Measurements from ENCODE around the gene IGFLR1. TPM values are rescaled to one million over a fixed set of nuclear protein-coding genes. Genes with fewer than 3 reads are reported as not detected.

IGFLR1 gene
- polyA plus RNA-seq, 1 donor from 2014 or later: 4.6 TPM

- Histone ChIP-seq H3K9me3 (ENCODE audit: low read length) (no peaks in the 10 kb centered on the region), H3K9ac (ENCODE audit: low read length) (no peak overlapping the region), H3K4me3 (ENCODE audit: low read length) (no peak overlapping the region), H3K9me2 (ENCODE audit: insufficient read depth, low read length) (no peaks in the 10 kb centered on the region), H3K36me3 (ENCODE audit: insufficient read depth, low read length) (no peaks in the 10 kb centered on the region), H3K4me2 (ENCODE audit: low read length) (no peak overlapping the region), H3K27me3 (ENCODE audit: insufficient read depth, low read depth, low read length) (no peaks in the 10 kb centered on the region), H3F3A (ENCODE audit: insufficient read depth, low read length, poor library complexity, severe bottlenecking) (no peaks in the 10 kb centered on the region), H4K20me1 (ENCODE audit: insufficient read depth) (no peaks in the 10 kb centered on the region), H3K27ac (ENCODE audit: low read length) (no peak overlapping the region), H2AFZ (ENCODE audit: low read depth, low read length) (no peak overlapping the region), H3K79me2 (replicated peaks; ENCODE audit: insufficient read depth, low read length) (peaks cover 4% of the 10 kb centered on the region)
- TF ChIP-seq REST (IDR thresholded peaks at IDR 0.05; ENCODE audit: borderline replicate concordance) (no peak), RAD21 (conservative IDR thresholded peaks at IDR 0.05) (no peak), EZH2 (IDR thresholded peaks at IDR 0.05; ENCODE audit: borderline replicate concordance, insufficient read depth, low read length, poor library complexity, severe bottlenecking) (no peak), EP300 (conservative IDR thresholded peaks at IDR 0.05; ENCODE audit: poor library complexity, severe bottlenecking) (no peak), MXI1 (conservative IDR thresholded peaks at IDR 0.05; ENCODE audit: poor library complexity, severe bottlenecking) (no peak), SMC3 (conservative IDR thresholded peaks at IDR 0.05; ENCODE audit: poor library complexity) (no peak), TAF1 (IDR thresholded peaks at IDR 0.05; ENCODE audit: low read depth) (no peak), POLR2AphosphoS5 (IDR thresholded peaks at IDR 0.05) (no peak), CTCF (IDR thresholded peaks at IDR 0.05; ENCODE audit: poor library complexity, severe bottlenecking) (no peak)
Observed at GRCh38 chr19:35764432-35765315, 22.4 kb upstream of the IGFLR1 start.

- H3K4me2 ChIP-seq (ENCODE audit: low read length): no peak overlapping the region
- H3F3A ChIP-seq (ENCODE audit: insufficient read depth, low read length, poor library complexity, severe bottlenecking): no peaks in the 10 kb centered on the region
- H2AFZ ChIP-seq (ENCODE audit: low read depth, low read length): no peak overlapping the region
- H3K9me2 ChIP-seq (ENCODE audit: insufficient read depth, low read length): no peaks in the 10 kb centered on the region
- no peak overlapping the region for H3K9ac ChIP-seq (ENCODE audit: low read length)
- TF ChIP-seq RAD21 (conservative IDR thresholded peaks at IDR 0.05): no peak
- no peak for TF ChIP-seq CTCF (IDR thresholded peaks at IDR 0.05; ENCODE audit: poor library complexity, severe bottlenecking)
- TF ChIP-seq POLR2AphosphoS5 (IDR thresholded peaks at IDR 0.05): no peak
- no peak for TF ChIP-seq MXI1 (conservative IDR thresholded peaks at IDR 0.05; ENCODE audit: poor library complexity, severe bottlenecking)
- no peak for TF ChIP-seq EZH2 (IDR thresholded peaks at IDR 0.05; ENCODE audit: borderline replicate concordance, insufficient read depth, low read length, poor library complexity, severe bottlenecking)
- no peak for TF ChIP-seq EP300 (conservative IDR thresholded peaks at IDR 0.05; ENCODE audit: poor library complexity, severe bottlenecking)
- TF ChIP-seq REST (IDR thresholded peaks at IDR 0.05; ENCODE audit: borderline replicate concordance): no peak
- TF ChIP-seq TAF1 (IDR thresholded peaks at IDR 0.05; ENCODE audit: low read depth): no peak
- TF ChIP-seq SMC3 (conservative IDR thresholded peaks at IDR 0.05; ENCODE audit: poor library complexity): no peak
- H3K79me2 ChIP-seq (replicated peaks; ENCODE audit: insufficient read depth, low read length): peaks cover 15% of the 10 kb centered on the region
- H4K20me1 ChIP-seq (ENCODE audit: insufficient read depth): no peaks in the 10 kb centered on the region
- H3K36me3 ChIP-seq (ENCODE audit: insufficient read depth, low read length): no peaks in the 10 kb centered on the region
- H3K4me3 ChIP-seq (ENCODE audit: low read length): no peak overlapping the region
- no peak overlapping the region for H3K27ac ChIP-seq (ENCODE audit: low read length)
- H3K27me3 ChIP-seq (ENCODE audit: insufficient read depth, low read depth, low read length): no peaks in the 10 kb centered on the region
- no peaks in the 10 kb centered on the region for H3K9me3 ChIP-seq (ENCODE audit: low read length)
Observed at GRCh38 chr19:35760711-35761349, 18.6 kb upstream of the IGFLR1 start.
